ENCODE measurements around the gene C1QTNF4. TPM values are rescaled to one million over a fixed set of nuclear protein-coding genes. Genes with fewer than 3 reads are reported as not detected.

The C1QTNF4 gene
- polyA plus RNA-seq, 3 donors, result 0.84 TPM; not detected in 2

GRCh38 chr11:47617417-47617809 lies 23.2 kb upstream of the C1QTNF4 start:
- H3K36me3 ChIP-seq (replicated peaks in 1 of 2; ENCODE audit: control insufficient read depth in 1 of 2, insufficient read depth in 2 of 2, low read length in 2 of 2), result peaks cover 39 to 68% of the 10 kb centered on the region in 2 donors

GRCh38 chr11:47616726-47617416 lies 22.7 kb upstream of the C1QTNF4 start:
- H3K36me3 Mint-ChIP-seq, result peaks cover 36 to 56% of the 10 kb centered on the region in 2 donors
- H3K27ac Mint-ChIP-seq, result peak overlapping the region in 1 of 7 donors; percentile 25
- Histone ChIP-seq H3K4me3 (replicated peaks in 1 of 3; ENCODE audit: low read depth in 2 of 3, low read length in 3 of 3) (no peak overlapping the region), H3K27ac (ENCODE audit: low read depth in 1 of 2, low read length in 2 of 2) (no peak overlapping the region), H3K27me3 (ENCODE audit: control insufficient read depth in 2 of 2, insufficient read depth in 2 of 2, low read length in 2 of 2) (no peaks in the 10 kb centered on the region), H3K79me2 (ENCODE audit: insufficient read depth, low read length) (no peaks in the 10 kb centered on the region), H2AFZ (ENCODE audit: insufficient read depth, low read depth, low read length, poor library complexity, severe bottlenecking) (no peak overlapping the region), H3K36me3 (replicated peaks in 1 of 2; ENCODE audit: control insufficient read depth in 1 of 2, insufficient read depth in 2 of 2, low read length in 2 of 2) (peaks cover 33 to 63% of the 10 kb centered on the region in 2 donors), H3K4me2 (replicated peaks; ENCODE audit: extremely low read depth, low read length, poor library complexity, severe bottlenecking) (no peak overlapping the region), H3K9me3 (replicated peaks in 1 of 2; ENCODE audit: control insufficient read depth in 1 of 2, insufficient read depth in 1 of 2, low read length in 2 of 2) (no peaks in the 10 kb centered on the region), H3K4me1 (ENCODE audit: control insufficient read depth in 1 of 2, insufficient read depth in 2 of 2, low read length in 2 of 2) (peaks cover 2 to 3% of the 10 kb centered on the region in 2 donors), H3K9ac (ENCODE audit: insufficient read depth, low read length, poor library complexity, severe bottlenecking) (no peak overlapping the region), H4K20me1 (ENCODE audit: insufficient read depth, low read length) (no peaks in the 10 kb centered on the region)
- 61% methylated on average over 3 of the region's 10 CpGs for WGBS (ENCODE audit: insufficient coverage)
- peaks cover 2% of the 10 kb centered on the region for H3K4me1 Mint-ChIP-seq
- intact Hi-C loops (cut with micrococcal nuclease), result loop anchor here in 1 of 2 donors (10.0 kb wide), 1 partner anchor 312 kb away; no protein-coding TSS in a partner anchor
- no peaks in the 10 kb centered on the region for H3K9me3 Mint-ChIP-seq
- peak; percentile 56 for TF ChIP-seq CTCF (IDR thresholded peaks at IDR 0.05)
- peak in 1 of 3 donors; percentile 3 for DNase-seq
- no peak overlapping the region for H3K4me3 Mint-ChIP-seq
- H3K27me3 Mint-ChIP-seq (ENCODE audit: low read depth in 3 of 3), result no peaks in the 10 kb centered on the region

More at GRCh38 chr11:47617417-47617809, 23.2 kb upstream of the C1QTNF4 start:
- intact Hi-C loops (cut with micrococcal nuclease), result loop anchor here in 1 of 2 donors (10.0 kb wide), 1 partner anchor 313 kb away; no protein-coding TSS in a partner anchor
- H3K27me3 Mint-ChIP-seq (ENCODE audit: low read depth in 3 of 3), result no peaks in the 10 kb centered on the region
- no peaks in the 10 kb centered on the region for H3K27me3 ChIP-seq (ENCODE audit: control insufficient read depth in 2 of 2, insufficient read depth in 2 of 2, low read length in 2 of 2)
- H4K20me1 ChIP-seq (ENCODE audit: insufficient read depth, low read length), result no peaks in the 10 kb centered on the region
- H3K27ac Mint-ChIP-seq, result peak overlapping the region in 2 of 7 donors; percentile 28 to 58
- no peak overlapping the region for H3K9ac ChIP-seq (ENCODE audit: insufficient read depth, low read length, poor library complexity, severe bottlenecking)
- H3K4me3 ChIP-seq (replicated peaks in 1 of 3; ENCODE audit: low read depth in 2 of 3, low read length in 3 of 3), result no peak overlapping the region
- H3K9me3 ChIP-seq (replicated peaks in 1 of 2; ENCODE audit: control insufficient read depth in 1 of 2, insufficient read depth in 1 of 2, low read length in 2 of 2), result no peaks in the 10 kb centered on the region
- H3K79me2 ChIP-seq (ENCODE audit: insufficient read depth, low read length), result no peaks in the 10 kb centered on the region
- H3K36me3 Mint-ChIP-seq, result peaks cover 41 to 62% of the 10 kb centered on the region in 2 donors
- H3K27ac ChIP-seq (ENCODE audit: low read depth in 1 of 2, low read length in 2 of 2), result no peak overlapping the region
- no CpG with 5 or more reads among the region's 3 CpGs for WGBS (ENCODE audit: insufficient coverage)
- H3K4me2 ChIP-seq (replicated peaks; ENCODE audit: extremely low read depth, low read length, poor library complexity, severe bottlenecking), result no peak overlapping the region
- DNase-seq, result no peak
- no peak overlapping the region for H3K4me3 Mint-ChIP-seq
- TF ChIP-seq CTCF (IDR thresholded peaks at IDR 0.05), result peak; percentile 13
- H2AFZ ChIP-seq (ENCODE audit: insufficient read depth, low read depth, low read length, poor library complexity, severe bottlenecking), result no peak overlapping the region
- no peaks in the 10 kb centered on the region for H3K4me1 Mint-ChIP-seq
- H3K9me3 Mint-ChIP-seq, result no peaks in the 10 kb centered on the region
- no peaks in the 10 kb centered on the region for H3K4me1 ChIP-seq (ENCODE audit: control insufficient read depth in 1 of 2, insufficient read depth in 2 of 2, low read length in 2 of 2)

Data from CD14-positive monocyte (primary cell).